ENCODE measurements around the gene PREX1. TPM values are rescaled to one million over a fixed set of nuclear protein-coding genes. Genes with fewer than 3 reads are reported as not detected.
A peak's percentile ranks its signal among the peaks of the same experiment; 100 is the strongest.

Gene PREX1
- total RNA-seq, 1 experiment from 2014 or later: not detected

- H3K4me3 Mint-ChIP-seq (ENCODE audit: unreplicated experiment): no peak overlapping the region
- no peak overlapping the region for H3K27ac Mint-ChIP-seq (ENCODE audit: low read depth, unreplicated experiment)
Measured at GRCh38 chr20:48623906-48624265, 203.9 kb downstream of the PREX1 start.

GRCh38 chr20:48623176-48623905, 204.5 kb downstream of the PREX1 start:
- H3K4me1 Mint-ChIP-seq (ENCODE audit: insufficient read depth, unreplicated experiment): peaks cover 28% of the 10 kb centered on the region
- H3K27ac Mint-ChIP-seq (ENCODE audit: low read depth, unreplicated experiment): no peak overlapping the region
- no peaks in the 10 kb centered on the region for H3K27me3 Mint-ChIP-seq (ENCODE audit: insufficient read depth, unreplicated experiment)
- ChIA-PET POLR2A (no interaction called here), CTCF (interaction anchor here (0.6 to 1.4 kb wide), 7 partner anchors 10 to 960 kb away, joined by 3 to 4 read pairs (median 4); no protein-coding TSS in a partner anchor)
- no peaks in the 10 kb centered on the region for H3K36me3 Mint-ChIP-seq (ENCODE audit: insufficient read depth, unreplicated experiment)
- intact Hi-C loops (cut with micrococcal nuclease): loop anchor here (10.0 kb wide), 1 partner anchor 199 kb away; no protein-coding TSS in a partner anchor
- DNase-seq (ENCODE audit: unreplicated experiment): no peak
- no peak for TF ChIP-seq CTCF (IDR thresholded peaks at IDR 0.05; ENCODE audit: unreplicated experiment)
- no peaks in the 10 kb centered on the region for H3K9me3 Mint-ChIP-seq (ENCODE audit: unreplicated experiment)
- BruUV-seq (replicated peaks): no TSS peak
- no peak overlapping the region for H3K4me3 Mint-ChIP-seq (ENCODE audit: unreplicated experiment)

More at GRCh38 chr20:48623906-48624265, 203.9 kb downstream of the PREX1 start:
- no peak for DNase-seq (ENCODE audit: unreplicated experiment)
- BruUV-seq (replicated peaks): no TSS peak
- Mint-ChIP-seq H3K9me3 (ENCODE audit: unreplicated experiment) (no peaks in the 10 kb centered on the region), H3K36me3 (ENCODE audit: insufficient read depth, unreplicated experiment) (no peaks in the 10 kb centered on the region), H3K27me3 (ENCODE audit: insufficient read depth, unreplicated experiment) (no peaks in the 10 kb centered on the region), H3K4me1 (ENCODE audit: insufficient read depth, unreplicated experiment) (peaks cover 28% of the 10 kb centered on the region)
- CTCF ChIA-PET: interaction anchor here (0.5 to 1.3 kb wide), 8 partner anchors 11 to 960 kb away, joined by 3 to 5 read pairs (median 3); no protein-coding TSS in a partner anchor
- intact Hi-C loops (cut with micrococcal nuclease): loop anchor here (10.0 kb wide), 1 partner anchor 199 kb away; no protein-coding TSS in a partner anchor
- TF ChIP-seq CTCF (IDR thresholded peaks at IDR 0.05; ENCODE audit: unreplicated experiment): no peak
- POLR2A ChIA-PET: interaction anchor here (0.9 kb wide), 1 partner anchor 838 kb away, joined by 4 read pairs; no protein-coding TSS in a partner anchor

DNA sequence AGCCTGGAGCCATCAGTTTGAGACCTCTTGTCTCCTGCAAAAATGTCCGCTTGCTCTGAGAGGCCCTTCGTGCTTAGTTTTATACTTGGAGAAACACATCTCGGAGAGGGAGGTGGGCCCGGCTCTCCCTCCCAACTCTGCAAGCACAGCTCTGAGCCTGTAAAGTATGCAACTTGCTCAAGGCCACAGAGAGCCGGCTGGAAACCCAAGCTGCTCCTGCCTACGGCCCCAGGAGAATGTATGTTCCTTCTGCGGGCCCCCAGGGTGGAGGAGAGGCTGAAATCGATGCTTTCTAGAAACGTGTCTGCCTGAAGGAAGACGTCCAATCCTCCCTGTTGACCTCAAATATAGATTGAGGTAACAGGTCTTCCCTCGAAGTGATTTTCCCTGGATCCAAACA, 205.4 kb downstream of the PREX1 start:
- H3K9me3 Mint-ChIP-seq (ENCODE audit: unreplicated experiment): no peaks in the 10 kb centered on the region
- H3K27ac Mint-ChIP-seq (ENCODE audit: low read depth, unreplicated experiment): no peak overlapping the region
- no peak for TF ChIP-seq CTCF (IDR thresholded peaks at IDR 0.05; ENCODE audit: unreplicated experiment)
- CTCF ChIA-PET: interaction anchor here (0.6 to 4.5 kb wide), 19 partner anchors 10 to 961 kb away, joined by 3 to 103 read pairs (median 4); partner anchors contain the start of gene SULF2
- intact Hi-C loops (cut with micrococcal nuclease): loop anchor here (10.0 kb wide), 1 partner anchor 198 kb away; no protein-coding TSS in a partner anchor
- no peaks in the 10 kb centered on the region for H3K36me3 Mint-ChIP-seq (ENCODE audit: insufficient read depth, unreplicated experiment)
- no TSS peak for BruUV-seq (replicated peaks)
- no peak overlapping the region for H3K4me3 Mint-ChIP-seq (ENCODE audit: unreplicated experiment)
- H3K4me1 Mint-ChIP-seq (ENCODE audit: insufficient read depth, unreplicated experiment): peaks cover 28% of the 10 kb centered on the region
- no peaks in the 10 kb centered on the region for H3K27me3 Mint-ChIP-seq (ENCODE audit: insufficient read depth, unreplicated experiment)
- no peak for DNase-seq (ENCODE audit: unreplicated experiment)
- POLR2A ChIA-PET: interaction anchor here (2.2 to 2.7 kb wide), 2 partner anchors 836 to 958 kb away, joined by 7 to 32 read pairs; no protein-coding TSS in a partner anchor

- intact Hi-C loops (cut with micrococcal nuclease): loop anchor here (1.0 to 10.0 kb wide), 8 partner anchors 197 to 958 kb away; no protein-coding TSS in a partner anchor
- TF ChIP-seq CTCF (IDR thresholded peaks at IDR 0.05; ENCODE audit: unreplicated experiment): no peak
- Mint-ChIP-seq H3K4me1 (ENCODE audit: insufficient read depth, unreplicated experiment) (peaks cover 24% of the 10 kb centered on the region), H3K27ac (ENCODE audit: low read depth, unreplicated experiment) (peak overlapping the region; percentile 18), H3K4me3 (ENCODE audit: unreplicated experiment) (peak overlapping the region; percentile 67), H3K9me3 (ENCODE audit: unreplicated experiment) (no peaks in the 10 kb centered on the region), H3K27me3 (ENCODE audit: insufficient read depth, unreplicated experiment) (no peaks in the 10 kb centered on the region), H3K36me3 (ENCODE audit: insufficient read depth, unreplicated experiment) (no peaks in the 10 kb centered on the region)
- BruUV-seq (replicated peaks): no TSS peak
- CTCF ChIA-PET: interaction anchor here (0.6 to 4.5 kb wide), 76 partner anchors 8 to 1235 kb away, joined by 3 to 103 read pairs (median 5); partner anchors contain the start of gene SULF2
- POLR2A ChIA-PET: interaction anchor here (0.5 to 2.7 kb wide), 10 partner anchors 87 to 957 kb away, joined by 3 to 32 read pairs (median 6); no protein-coding TSS in a partner anchor
- no peak for DNase-seq (ENCODE audit: unreplicated experiment)
Measured at GRCh38 chr20:48621376-48622078, 206.3 kb downstream of the PREX1 start.
